Epithelial cell of prostate (primary cell): ENCODE results near the gene HDAC3.

Experiments used
- DNase-seq: peaks from one replicate; pipeline ENCODE4 v3.0.0-alpha.2; 2011; ENCODE audit warnings: low read depth, low spot score
- H3K27ac ChIP-seq: fragments of 450-650 bp; 2 replicates; pipeline ENCODE4 v1.5.1; 2017; ENCODE audit warnings: mild to moderate bottlenecking

Gene HDAC3

DNA sequence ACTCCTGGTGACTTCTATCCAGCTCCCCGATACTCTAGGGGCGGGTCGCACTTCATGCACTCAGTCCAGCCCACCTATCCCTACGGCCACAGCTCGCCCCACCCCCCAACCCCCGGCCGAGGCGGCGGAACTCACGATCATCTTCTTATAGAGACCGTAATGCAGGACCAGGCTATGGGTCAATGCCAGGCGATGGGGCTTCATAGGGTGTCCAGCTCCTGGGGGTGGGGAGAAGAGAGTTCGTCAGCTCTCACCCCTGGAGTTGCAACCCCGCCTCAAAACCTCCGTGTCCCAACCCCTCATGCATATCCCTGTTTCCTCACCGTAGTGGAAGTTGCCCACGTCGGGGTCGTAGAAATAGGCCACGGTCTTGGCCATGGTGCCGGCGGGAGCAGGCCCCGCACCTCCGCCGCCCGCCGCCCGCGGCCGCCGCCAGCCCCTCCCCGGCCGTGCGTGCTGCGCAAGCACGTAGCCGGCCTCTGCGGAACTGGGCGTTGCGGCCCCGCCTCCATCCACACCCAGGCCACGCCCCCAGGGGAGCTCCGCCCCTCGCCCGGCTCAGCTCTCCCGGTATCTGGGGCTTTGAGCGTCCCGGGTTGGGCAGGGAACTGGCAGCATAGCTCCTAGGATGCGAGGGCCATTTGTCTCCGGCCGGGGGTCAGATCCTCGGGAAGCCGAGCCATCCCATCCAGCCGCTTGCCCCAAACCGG lies at the start of gene HDAC3, which contains the start of gene RELL2:
TSS of gene HDAC3 (minus strand) at position 437 of the 710 bp plus-strand sequence. CDS start at position 378, 59 bp downstream.
TSS of gene RELL2 (plus strand) at position 585 of the 710 bp plus-strand sequence. CDS start 1,229 bp downstream, outside the sequence.
- no peak for DNase-seq
- peak within 1 kb of the TSS; percentile 58 for H3K27ac ChIP-seq

DNA sequence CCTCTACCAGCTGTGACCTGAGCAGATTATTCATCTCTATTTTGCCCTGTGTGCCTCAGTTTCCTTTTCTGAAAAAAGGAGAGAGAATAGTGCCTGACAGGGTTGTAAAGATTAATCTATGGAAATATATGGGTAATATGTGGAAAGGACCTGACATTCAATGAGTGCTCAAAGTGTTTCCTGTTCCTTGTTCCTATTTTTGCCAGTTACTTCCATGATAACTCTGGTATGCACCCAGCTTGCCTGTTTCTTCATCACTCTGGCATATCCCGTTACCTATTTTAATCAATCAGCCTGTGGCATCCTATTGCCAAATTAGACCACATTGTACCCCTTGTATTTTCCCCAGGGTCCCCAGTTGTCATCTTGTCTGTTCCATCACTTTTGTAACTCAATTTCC lies 48.9 kb upstream of the HDAC3 start:
- no peak for DNase-seq
- H3K27ac ChIP-seq = no peak overlapping the region

DNA sequence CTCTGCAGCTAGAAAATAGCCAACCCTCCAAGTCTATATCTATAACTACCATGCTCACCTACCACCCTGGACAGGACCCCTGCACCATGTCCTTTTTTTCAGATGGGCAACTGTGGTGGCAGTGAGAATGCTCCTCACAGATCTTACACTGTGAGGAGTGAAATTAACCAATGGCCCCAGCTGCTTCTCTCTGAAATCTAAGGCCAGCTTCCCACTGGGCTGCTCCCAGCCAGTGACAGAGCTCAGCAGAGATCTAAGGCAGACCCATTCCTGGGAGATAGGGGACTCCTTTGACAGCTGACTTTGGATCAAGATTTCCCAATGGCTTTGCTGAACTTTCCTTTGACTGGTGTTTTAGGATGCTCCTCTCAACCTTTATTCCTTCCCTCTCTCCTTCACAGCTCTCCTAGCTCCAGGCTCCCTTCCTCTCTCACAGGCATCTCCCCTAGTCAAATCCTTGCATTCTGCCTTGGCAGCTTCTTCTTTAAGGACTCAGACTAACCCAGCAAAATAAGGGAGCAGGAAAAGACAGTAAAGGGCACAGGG lies 47.0 kb upstream of the HDAC3 start:
- H3K27ac ChIP-seq = no peak overlapping the region
- DNase-seq = no peak

DNA sequence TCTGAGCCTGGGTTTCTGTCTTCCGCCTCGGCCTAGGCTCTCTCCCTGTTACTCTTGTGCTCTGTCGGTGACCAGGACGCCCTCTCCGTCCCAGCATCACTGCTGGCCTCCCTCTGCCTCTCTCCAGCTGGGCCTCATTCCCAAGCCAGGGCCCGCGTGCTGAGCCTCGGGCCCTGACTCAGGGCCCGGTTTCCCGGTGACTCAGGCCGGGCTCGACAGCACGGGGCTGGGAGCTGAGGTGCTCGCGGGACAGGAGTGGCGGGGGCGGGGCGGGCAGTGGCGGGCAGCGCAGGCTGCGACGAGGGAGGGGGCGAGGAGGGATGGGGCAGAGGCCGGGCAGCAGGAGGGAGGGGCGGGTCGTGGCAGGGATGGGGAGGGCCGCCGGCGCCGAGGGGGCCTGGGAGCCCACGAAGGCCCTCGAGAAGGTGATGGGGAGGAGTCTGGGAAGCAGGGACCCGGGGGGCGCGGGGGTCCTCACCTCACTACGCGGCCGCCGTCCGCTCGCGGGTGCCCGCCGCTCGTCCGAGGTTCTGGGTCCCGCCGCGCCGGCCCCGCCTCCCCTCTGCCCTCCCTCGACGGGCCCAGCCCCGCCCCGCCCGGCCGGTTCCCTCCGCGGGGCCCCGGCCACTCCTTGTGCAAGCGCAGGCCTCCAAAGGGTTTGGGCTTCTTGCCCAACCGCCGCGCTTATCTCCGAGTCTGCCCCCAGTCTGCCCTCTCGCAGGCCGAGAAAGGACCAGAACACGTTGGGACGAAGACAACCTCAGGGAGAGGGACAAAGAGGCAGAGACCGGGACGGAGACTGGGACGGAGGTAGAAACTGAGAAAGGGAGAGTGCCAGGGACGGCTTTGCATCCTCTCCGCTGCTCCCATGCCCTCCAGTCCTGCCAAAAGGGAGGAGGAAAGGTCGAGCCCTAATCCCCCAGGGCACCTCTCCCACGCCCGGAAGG lies 45.3 kb upstream of the HDAC3 start, which contains the start of gene ARAP3:
TSS of gene ARAP3 (minus strand) at position 536 of the 947 bp plus-strand sequence. CDS start 1,744 bp downstream, outside the sequence.
- DNase-seq = peak; percentile 27
- peak within 1 kb of the TSS; percentile 80 for H3K27ac ChIP-seq

DNA sequence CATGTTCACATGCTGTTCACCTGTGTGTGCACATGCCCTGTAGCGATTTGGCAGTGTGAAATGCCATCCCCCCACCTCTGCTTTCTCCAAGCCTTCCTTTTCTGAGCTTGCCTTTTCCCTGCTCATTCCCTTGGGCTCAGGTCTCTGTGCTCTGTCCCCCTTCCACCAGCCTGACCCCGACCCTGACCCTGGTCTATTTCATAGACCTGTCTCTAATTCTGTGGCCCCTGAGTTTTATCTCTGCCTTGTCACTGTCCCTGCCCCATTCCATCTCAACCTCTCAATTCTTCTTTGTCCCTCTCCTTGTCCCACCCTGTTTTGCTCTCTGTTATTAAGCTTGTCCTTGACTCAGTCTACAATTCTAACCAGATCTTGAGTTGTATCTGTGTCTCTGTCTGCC lies 44.6 kb upstream of the HDAC3 start:
- no peak for DNase-seq
- H3K27ac ChIP-seq = peak overlapping the region; percentile 80

DNA sequence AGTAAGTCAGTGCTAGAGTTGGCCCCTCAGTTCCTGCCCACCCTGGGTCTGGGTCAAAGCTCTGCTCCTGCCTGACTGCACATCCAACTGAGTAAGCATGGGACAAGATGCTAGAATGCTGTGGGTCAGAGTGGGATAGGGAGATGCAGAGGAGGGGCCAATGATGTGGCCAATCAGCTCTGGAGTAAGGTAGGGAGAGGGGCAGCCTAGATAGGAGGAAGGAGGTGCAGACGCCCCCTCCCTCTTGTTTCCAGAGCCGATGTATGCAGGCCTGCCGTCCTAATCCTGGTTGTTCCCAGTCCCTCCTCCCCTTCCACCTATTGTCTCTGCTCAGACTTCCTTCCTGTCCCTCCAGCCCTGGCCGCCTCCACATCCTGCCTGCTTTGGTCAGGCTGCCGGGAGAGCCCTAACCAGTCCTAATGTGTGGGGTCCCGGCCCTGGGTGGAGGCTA lies 44.1 kb upstream of the HDAC3 start:
- peak overlapping the region; percentile 80 for H3K27ac ChIP-seq

DNA sequence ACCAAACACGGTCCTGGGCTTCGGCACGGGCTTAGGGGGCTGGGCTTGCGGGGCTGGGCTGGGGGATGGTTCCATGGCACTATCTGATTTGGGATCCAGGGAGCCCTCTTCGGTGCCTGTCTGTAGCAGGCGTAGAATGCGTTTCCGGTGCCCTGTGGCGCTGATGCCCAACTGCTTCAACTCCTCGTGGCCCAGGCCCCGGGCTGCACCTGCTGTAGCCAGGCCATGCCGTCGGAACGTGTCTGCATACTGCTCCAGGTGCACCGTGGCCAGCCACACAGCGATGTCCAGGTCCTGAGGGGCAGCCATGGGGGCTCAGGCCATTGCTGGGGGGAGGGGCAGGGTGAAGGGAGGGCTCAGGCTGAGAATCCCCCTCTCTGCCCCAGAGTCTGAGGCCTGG lies 43.5 kb upstream of the HDAC3 start:
- DNase-seq = no peak
- H3K27ac ChIP-seq = no peak overlapping the region

More for the DNA sequence above, 44.1 kb upstream of the HDAC3 start:
- no peak for DNase-seq

DNA sequence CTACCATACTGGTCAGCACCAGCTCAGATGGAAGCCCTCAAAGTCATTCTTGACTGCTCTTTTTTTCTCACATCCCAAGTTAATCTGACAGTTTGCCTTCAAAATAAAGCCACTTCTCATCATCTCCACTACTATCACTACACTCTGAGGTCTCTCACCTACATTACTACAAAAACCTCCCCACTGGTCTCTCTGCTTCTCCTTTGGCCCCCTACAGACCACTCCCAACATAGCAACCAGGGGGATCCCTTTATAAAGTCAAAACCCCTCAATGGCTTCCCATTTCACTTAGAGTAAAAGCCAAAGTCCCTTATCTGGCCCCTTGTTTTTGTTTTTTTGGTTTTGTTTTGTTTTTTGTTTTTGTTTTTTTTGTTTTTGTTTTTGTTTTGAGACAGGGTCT lies 40.8 kb upstream of the HDAC3 start:
- DNase-seq = no peak
- no peak overlapping the region for H3K27ac ChIP-seq

DNA sequence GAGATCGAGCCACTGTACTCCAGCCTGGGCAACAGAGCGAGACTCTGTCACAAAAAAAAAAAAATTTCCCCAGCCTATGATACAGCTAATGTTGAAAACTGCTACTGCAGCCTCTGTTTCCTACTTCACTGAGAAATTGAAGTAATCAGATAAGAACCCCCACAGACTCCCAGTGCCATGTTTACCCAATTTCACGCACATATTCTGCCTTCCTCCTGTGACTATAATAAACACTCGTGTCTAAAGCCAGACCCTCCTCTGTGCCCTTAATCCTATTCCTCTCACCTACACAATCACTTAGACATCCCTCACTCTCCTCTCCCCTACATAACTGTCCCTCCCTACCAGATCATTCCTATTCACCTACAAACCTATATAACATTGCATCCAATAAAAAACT lies 39.0 kb upstream of the HDAC3 start:
- DNase-seq = no peak
- no peak overlapping the region for H3K27ac ChIP-seq

DNA sequence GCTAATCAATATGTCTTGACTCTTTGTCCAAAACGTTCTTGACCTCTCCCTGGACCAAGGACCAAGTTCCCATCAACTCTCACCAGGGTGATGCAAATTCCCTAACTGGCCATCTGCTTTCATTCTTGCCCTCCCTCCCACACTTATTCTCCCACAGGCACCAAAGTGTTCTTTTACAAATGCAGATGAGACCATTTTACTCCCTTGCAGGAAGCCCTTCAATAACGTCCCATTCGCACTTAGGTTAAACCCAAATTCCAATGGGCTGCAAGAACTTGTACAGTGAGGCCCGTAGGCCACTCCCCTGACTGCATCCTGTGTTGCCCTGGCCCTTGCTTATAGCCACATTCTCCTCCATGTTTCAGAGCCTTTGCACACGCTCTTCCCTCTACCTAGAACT lies 38.1 kb upstream of the HDAC3 start:
- H3K27ac ChIP-seq = no peak overlapping the region
- DNase-seq = no peak

DNA sequence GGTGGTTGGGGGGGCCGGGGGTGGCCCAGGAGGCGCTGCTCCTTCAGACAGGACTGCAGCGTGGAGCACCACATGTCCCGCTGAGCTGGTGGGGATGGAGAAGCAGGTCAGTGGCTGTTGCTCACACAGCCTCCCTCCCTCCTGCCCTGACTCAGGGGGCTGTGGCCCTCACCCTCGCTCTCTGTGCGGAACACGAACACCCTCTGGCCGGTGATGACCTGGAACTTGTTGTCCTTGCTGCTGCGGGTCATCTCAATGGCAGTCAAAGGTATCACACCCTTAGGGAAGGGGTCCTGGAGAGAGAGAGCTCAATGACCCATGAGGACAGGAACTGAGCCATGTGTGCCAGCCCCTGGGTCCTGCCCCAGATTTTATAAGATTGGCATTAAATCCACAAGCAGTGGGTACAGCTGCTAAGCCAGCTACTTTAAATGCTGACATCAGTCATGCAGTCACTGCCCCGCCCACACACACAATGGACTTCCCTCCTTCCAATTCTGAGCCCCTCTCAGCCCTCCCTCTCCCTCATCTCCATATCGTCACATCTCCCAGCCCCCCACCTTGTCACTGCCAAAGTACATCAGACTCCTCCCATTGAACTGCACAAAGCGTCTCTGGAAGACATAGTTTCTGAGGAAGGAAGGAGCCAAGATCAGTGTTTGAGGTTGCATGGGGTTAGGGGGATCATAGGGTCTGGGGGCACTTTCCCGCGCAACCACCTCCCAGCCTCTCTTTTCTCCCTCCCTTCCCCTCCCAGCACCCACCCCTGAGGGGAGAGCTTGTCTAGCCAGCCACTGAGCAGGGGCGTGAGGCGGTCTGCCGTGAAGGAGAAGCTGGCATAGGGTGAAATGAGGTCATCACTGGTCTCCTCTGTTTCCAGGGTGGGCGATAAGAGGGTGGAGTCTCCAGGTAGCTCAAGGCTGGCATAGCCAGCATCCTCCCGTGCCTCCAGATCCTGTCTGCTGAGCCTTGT lies 36.5 kb upstream of the HDAC3 start:
- no peak for DNase-seq
- H3K27ac ChIP-seq = no peak overlapping the region

DNA sequence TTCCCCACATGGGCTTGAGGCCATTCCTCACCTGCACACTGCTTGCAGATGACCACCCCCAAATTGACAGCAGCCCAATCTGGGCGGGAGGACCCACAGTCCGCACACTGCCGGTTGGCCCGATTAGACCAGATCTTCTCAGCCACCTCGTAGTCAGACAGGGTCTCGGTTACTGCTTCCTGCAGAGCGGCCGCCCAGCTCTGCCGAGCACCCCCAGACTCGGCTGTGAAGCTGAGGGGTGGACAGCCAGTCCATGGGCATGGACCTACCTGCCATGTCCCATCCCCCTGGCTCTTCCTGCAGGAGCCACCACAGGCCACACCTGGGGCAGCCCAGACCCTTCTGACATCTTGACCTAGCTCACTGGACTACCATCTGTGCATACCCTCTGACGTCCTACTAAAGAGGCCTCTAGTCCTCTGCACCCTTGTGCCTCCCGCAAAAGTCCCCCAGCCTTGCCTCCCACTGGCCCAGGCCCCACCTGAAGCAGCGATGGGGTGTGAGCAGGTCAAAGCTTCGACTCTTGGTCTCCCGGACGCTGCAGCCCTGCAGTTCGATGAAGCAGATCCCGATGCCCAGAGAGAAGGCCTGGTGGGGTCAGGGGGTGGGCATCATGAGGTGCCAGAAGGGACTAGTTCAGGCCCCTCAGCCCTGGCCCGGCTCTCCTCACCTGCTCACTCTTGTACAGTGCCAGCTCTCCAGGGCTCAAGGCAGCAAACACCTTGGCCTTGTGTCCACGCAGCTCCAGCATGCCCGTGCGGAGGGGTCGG lies 35.6 kb upstream of the HDAC3 start:
- H3K27ac ChIP-seq = no peak overlapping the region
- DNase-seq = no peak

DNA sequence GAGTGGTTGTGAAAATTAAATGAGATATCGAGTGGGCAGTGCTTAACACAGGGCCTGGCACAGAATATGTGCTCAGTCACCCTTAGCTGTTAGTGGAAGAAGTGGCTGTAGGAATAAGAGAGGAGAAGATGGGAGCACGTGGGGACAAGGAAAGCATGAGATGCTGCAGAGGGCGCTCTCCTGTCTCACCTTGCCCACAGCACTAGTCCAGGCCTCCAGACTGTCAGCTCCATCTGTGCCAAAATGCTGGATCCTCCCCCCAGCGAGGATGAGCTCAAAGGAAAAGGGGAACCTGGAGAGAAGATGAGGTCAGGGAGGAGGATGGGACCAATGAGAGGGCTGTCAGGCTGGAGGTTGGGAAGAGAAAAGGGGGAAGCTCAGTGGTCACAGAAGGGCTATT lies 32.9 kb upstream of the HDAC3 start:
- no peak for DNase-seq
- no peak overlapping the region for H3K27ac ChIP-seq

DNA sequence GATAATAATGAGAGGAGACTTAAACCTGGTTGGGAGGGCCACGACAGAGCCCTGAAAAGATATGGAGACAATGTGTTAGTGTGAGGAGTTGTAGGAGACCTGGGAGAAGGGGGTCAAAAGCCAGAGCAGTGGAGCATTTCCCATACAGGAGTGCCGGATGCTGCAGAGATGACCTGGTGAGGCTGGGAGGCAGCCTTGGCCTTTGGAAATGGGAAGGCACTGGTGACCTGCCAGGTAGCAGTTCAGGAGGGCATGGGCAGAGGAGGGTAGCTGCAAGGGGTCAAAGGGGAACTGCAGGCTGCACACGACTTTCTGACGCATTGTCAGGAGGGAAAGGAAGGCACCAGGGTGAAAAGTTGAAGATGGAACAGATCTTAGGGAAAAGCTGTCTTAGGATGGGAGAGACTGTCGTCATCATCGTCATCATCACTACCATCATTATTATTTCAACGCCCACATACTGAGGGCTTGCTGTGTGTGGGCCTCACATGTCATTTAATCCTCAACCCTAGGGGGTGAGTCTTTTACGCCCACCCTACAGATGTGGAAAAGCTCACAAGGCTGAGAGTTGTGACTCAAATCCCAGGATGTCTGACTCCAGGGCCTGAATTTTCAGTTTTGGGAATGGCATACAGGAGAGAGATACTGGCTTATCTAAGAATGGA lies 32.1 kb upstream of the HDAC3 start:
- DNase-seq = no peak

DNA sequence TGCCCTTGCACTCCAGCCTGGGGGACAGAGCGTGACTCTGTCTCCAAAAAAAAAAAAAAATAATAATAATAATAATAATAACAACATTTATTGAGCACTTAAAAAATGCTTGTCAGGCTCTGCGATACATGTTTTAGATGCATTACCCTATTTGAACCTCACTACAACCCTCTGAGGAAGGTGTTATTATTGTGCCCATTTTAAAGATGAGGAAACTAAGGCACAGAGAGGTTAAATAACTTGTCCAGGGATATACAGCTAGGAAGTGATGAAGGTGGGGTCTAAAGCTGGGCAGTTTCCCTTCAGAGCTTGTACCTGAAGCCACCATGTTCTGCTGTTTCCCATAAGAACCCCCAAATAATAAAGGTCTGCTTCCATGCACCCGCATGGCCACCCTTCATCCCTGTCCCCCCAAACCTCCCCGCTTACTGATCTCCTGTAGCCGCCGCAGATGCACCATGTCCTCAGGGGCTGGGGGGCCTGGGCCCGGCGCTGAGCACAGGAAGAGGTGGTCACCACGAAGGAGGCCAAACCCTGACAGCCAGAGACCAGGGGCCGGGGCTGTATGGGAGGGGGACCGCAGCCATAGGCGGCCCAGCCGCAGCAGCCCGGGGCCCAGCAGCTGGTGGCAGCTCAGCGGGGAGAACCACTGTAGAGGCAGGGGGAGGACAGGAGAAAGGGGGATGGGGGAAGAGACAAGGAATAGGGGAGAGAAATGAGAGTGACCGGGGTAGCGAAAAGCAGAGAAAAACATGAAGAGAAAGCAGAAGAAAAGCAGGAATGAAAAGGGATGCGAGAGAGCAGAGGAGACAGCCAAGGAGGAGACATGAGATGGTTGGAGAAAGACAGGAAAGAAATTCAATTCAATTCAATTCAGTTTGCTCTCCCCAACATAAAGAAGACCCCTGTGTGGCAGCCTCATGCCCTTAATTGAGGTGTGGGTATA lies 29.6 kb upstream of the HDAC3 start:
- H3K27ac ChIP-seq = no peak overlapping the region
- DNase-seq = no peak

More for the DNA sequence above, 32.1 kb upstream of the HDAC3 start:
- H3K27ac ChIP-seq = no peak overlapping the region

DNA sequence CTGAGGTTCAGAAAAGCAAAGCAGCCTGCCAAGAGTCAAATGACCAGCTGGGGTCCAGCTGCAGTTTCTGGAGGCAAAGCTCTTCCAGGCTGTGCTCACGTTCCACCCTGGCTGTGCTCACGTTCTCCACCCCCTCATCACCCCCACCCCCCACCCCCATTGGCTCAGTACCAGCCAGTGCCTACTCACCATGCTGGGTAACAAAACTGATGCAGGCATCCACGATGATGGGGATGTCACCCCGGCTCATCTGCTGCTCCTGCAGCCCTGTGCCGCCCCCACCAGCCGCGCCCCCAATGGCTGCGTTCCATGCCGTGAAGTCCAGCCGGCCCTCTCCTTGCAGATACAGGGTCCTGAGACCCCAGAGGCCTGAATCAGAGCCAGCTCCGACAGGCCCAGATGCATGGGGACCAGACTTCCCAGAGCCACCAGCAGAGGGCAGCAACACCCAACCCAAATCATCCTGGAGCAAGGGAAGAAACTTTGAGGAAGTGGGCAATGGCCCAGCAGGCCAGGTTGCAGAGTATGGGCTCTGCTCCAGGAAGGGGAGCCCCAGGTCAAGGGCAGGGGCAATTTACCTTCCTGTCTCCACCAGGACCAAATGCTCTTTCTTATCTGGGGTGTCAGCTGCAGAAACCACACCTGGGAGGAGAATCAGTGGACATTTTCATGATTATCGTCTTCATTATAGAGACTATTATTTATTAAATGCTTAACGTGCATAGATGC lies 28.2 kb upstream of the HDAC3 start:
- no peak for DNase-seq
- H3K27ac ChIP-seq = no peak overlapping the region

DNA sequence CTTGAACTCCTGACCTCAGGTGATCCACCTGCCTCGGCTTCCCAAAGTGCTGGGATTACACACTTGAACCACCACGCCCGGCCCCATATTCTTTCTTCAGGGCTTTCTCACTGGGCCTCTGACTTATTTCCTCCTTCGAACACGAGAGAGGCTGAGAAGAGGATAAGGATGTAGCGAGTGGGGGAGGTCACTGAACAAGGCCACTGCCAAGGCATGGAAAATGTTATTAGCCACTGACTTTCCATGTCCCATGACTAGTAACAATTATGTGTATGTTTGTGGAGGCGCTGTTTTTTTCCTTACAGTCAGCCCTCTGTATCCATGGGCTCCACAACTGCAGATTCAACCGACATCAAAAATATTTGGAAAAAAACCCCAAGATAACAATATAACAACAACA lies 26.9 kb upstream of the HDAC3 start:
- no peak overlapping the region for H3K27ac ChIP-seq
- no peak for DNase-seq
